CD8-positive, alpha-beta memory T cell (primary cell): Measurements from ENCODE around the gene ZNF598. TPM values are rescaled to one million over a fixed set of nuclear protein-coding genes. Genes with fewer than 3 reads are reported as not detected.
"Not testable (repeated sequence)": the region's sequence is repeated elsewhere in the genome, so short reads cannot be mapped to it uniquely, and the experiment has no call there.

ENCODE experiments used
- CTCF ChIA-PET: fragments of 350-600 bp; sonication (Branson Sonifier 250); formaldehyde crosslinking; loops from one replicate; lab custom pipeline; 2021; ENCODE audit warnings: antibody characterized with exemption; lab: Charles Lee
- POLR2A ChIA-PET: fragments of 350-600 bp; sonication (Branson Sonifier 250); formaldehyde crosslinking; loops from one replicate; lab custom pipeline; 2021; ENCODE audit warnings: antibody characterized with exemption; lab: Charles Lee
- DNase-seq, 5 donors: peaks; one replicate each; pipeline versions ENCODE4 v3.0.0 to v3.0.0-alpha.2; 2020 to 2022; ENCODE audit warnings: mixed read lengths in 1 of 5
- H3K27ac ChIP-seq: one replicate; pipeline ENCODE4 v1.7.0; 2013; ENCODE audit warnings: low read depth, mild to moderate bottlenecking, low read length, moderate library complexity
- H3K27me3 ChIP-seq: 2 replicates; pipeline ENCODE4 v1.7.0; 2013; ENCODE audit warnings: low read length, mild to moderate bottlenecking; ENCODE audit not compliant: insufficient read depth, poor library complexity, severe bottlenecking
- H3K36me3 ChIP-seq: 2 replicates; pipeline ENCODE4 v1.7.0; 2013; ENCODE audit warnings: mild to moderate bottlenecking, low read length, moderate library complexity; ENCODE audit not compliant: insufficient read depth
- H3K4me1 ChIP-seq: 2 replicates; pipeline ENCODE4 v1.7.0; 2013; ENCODE audit warnings: mild to moderate bottlenecking, low read length, moderate library complexity; ENCODE audit not compliant: insufficient read depth
- H3K4me3 ChIP-seq: 2 replicates; pipeline ENCODE4 v1.7.0; 2013; ENCODE audit warnings: mild to moderate bottlenecking, low read length
- H3K9me3 ChIP-seq: 2 replicates; pipeline ENCODE4 v1.7.0; 2013; ENCODE audit warnings: mild to moderate bottlenecking, low read length
- H3K27ac Mint-ChIP-seq, 8 donors: one replicate each; pipeline ENCODE4 v1.8.0; 2020 to 2021; ENCODE audit warnings: mixed read lengths in 8 of 8, mild to moderate bottlenecking in 6 of 8, inconsistent platforms in 3 of 8, moderate library complexity in 3 of 8
- H3K27me3 Mint-ChIP-seq, 2 donors: one replicate each; pipeline ENCODE4 v1.8.0; 2020 to 2021; ENCODE audit warnings: mixed read lengths in 2 of 2, mild to moderate bottlenecking in 1 of 2, moderate library complexity in 1 of 2
- H3K36me3 Mint-ChIP-seq, 3 donors: one replicate each; pipeline ENCODE4 v1.8.0; 2020 to 2021; ENCODE audit warnings: mixed read lengths in 3 of 3, inconsistent platforms in 1 of 3, mild to moderate bottlenecking in 1 of 3
- H3K4me1 Mint-ChIP-seq, 3 donors: one replicate each; pipeline ENCODE4 v1.8.0; 2020 to 2021; ENCODE audit warnings: mixed read lengths in 3 of 3, inconsistent platforms in 1 of 3, mild to moderate bottlenecking in 1 of 3
- H3K4me3 Mint-ChIP-seq, 7 donors: one replicate each; pipeline ENCODE4 v1.8.0; 2020 to 2021; ENCODE audit warnings: mixed read lengths in 7 of 7, mild to moderate bottlenecking in 6 of 7, moderate library complexity in 4 of 7, inconsistent platforms in 2 of 7
- H3K9me3 Mint-ChIP-seq, 5 donors: one replicate each; pipeline ENCODE4 v1.8.0; 2020 to 2022; ENCODE audit warnings: mixed read lengths in 5 of 5, mild to moderate bottlenecking in 3 of 5, moderate library complexity in 2 of 5, inconsistent platforms in 1 of 5
- polyA plus RNA-seq: library from polyadenylated mRNA; unstranded; fragments of 300-500 nt; fragmentation: Illumina TruSeq; gene quantifications from one replicate; pipeline ENCODE4 v1.2.3, GENCODE V29; 2021
- total RNA-seq, 2 experiments: library from RNA; stranded (reverse); gene quantifications; one replicate each; pipeline ENCODE4 v1.2.3, GENCODE V29; 2021

Gene ZNF598
- total and polyA plus RNA-seq, 3 experiments from 2014 or later = 11.3 to 96.6 (median 91.8) TPM

- H3K4me3 ChIP-seq, H3K27ac Mint-ChIP-seq, H3K4me1 ChIP-seq, H3K4me3 Mint-ChIP-seq, CTCF ChIA-PET, H3K4me1 Mint-ChIP-seq, H3K9me3 Mint-ChIP-seq, H3K27me3 ChIP-seq, H3K27me3 Mint-ChIP-seq, H3K9me3 ChIP-seq, H3K36me3 Mint-ChIP-seq, H3K36me3 ChIP-seq, DNase-seq: not testable (repeated sequence)
- POLR2A ChIA-PET = interaction anchor here (0.6 kb wide), 1 partner anchor 385 kb away, joined by 5 read pairs; no protein-coding TSS in a partner anchor
- peak overlapping the region; percentile 51 for H3K27ac ChIP-seq
Measured at GRCh38 chr16:2033909-2034695, 24.5 kb upstream of the ZNF598 start.

GRCh38 chr16:2033057-2033908, 23.7 kb upstream of the ZNF598 start:
- Histone ChIP-seq H3K9me3 (no peaks in the 10 kb centered on the region), H3K27ac (peak overlapping the region; percentile 51), H3K4me3 (no peak overlapping the region), H3K4me1 (no peaks in the 10 kb centered on the region), H3K36me3 (no peaks in the 10 kb centered on the region), H3K27me3 (no peaks in the 10 kb centered on the region)
- DNase-seq = peak in 1 of 5 donors; percentile 26
- H3K27me3 Mint-ChIP-seq = no peaks in the 10 kb centered on the region
- CTCF ChIA-PET = interaction anchor here (1.3 kb wide), 1 partner anchor 11 kb away, joined by 4 read pairs; no protein-coding TSS in a partner anchor
- H3K4me1 Mint-ChIP-seq = no peaks in the 10 kb centered on the region
- H3K9me3 Mint-ChIP-seq = no peaks in the 10 kb centered on the region
- POLR2A ChIA-PET = interaction anchor here (0.6 to 1.0 kb wide), 2 partner anchors 122 to 384 kb away, joined by 5 read pairs; partner anchors contain the start of gene TRAF7
- no peaks in the 10 kb centered on the region for H3K36me3 Mint-ChIP-seq
- no peak overlapping the region for H3K4me3 Mint-ChIP-seq
- peak overlapping the region in 1 of 8 donors; percentile 56 for H3K27ac Mint-ChIP-seq

GRCh38 chr16:2032285-2033056, 22.9 kb upstream of the ZNF598 start:
- Mint-ChIP-seq H3K4me1 (peaks cover 3 to 4% (median 4%) of the 10 kb centered on the region in 3 donors), H3K27me3 (no peaks in the 10 kb centered on the region), H3K4me3 (no peak overlapping the region), H3K9me3 (no peaks in the 10 kb centered on the region), H3K36me3 (no peaks in the 10 kb centered on the region), H3K27ac (peak overlapping the region in 3 of 8 donors; percentile 61 to 72 (median 63))
- no peaks in the 10 kb centered on the region for H3K27me3 ChIP-seq
- POLR2A ChIA-PET = interaction anchor here (1.0 kb wide), 1 partner anchor 123 kb away, joined by 5 read pairs; the partner anchor contains the start of gene TRAF7
- CTCF ChIA-PET = interaction anchor here (0.9 to 1.3 kb wide), 3 partner anchors 10 to 108 kb away, joined by 3 to 5 read pairs (median 4); no protein-coding TSS in a partner anchor
- H3K27ac ChIP-seq = no peak overlapping the region
- no peaks in the 10 kb centered on the region for H3K36me3 ChIP-seq
- no peak for DNase-seq
- no peak overlapping the region for H3K4me3 ChIP-seq
- no peaks in the 10 kb centered on the region for H3K4me1 ChIP-seq
- H3K9me3 ChIP-seq = no peaks in the 10 kb centered on the region

GRCh38 chr16:2031081-2031577, 21.5 kb upstream of the ZNF598 start:
- Mint-ChIP-seq H3K4me1 (peaks cover 5 to 6% (median 6%) of the 10 kb centered on the region in 3 donors), H3K4me3 (no peak overlapping the region), H3K27me3 (no peaks in the 10 kb centered on the region), H3K9me3 (no peaks in the 10 kb centered on the region), H3K27ac (no peak overlapping the region), H3K36me3 (no peaks in the 10 kb centered on the region)
- ChIA-PET CTCF (interaction anchor here (1.3 kb wide), 1 partner anchor 109 kb away, joined by 5 read pairs; no protein-coding TSS in a partner anchor), POLR2A (no interaction called here)
- H3K9me3 ChIP-seq = no peaks in the 10 kb centered on the region
- no peaks in the 10 kb centered on the region for H3K36me3 ChIP-seq
- no peak for DNase-seq
- H3K4me1 ChIP-seq = peaks cover 4% of the 10 kb centered on the region
- H3K27ac ChIP-seq = no peak overlapping the region
- no peak overlapping the region for H3K4me3 ChIP-seq
- no peaks in the 10 kb centered on the region for H3K27me3 ChIP-seq

GRCh38 chr16:2030036-2030435, 20.4 kb upstream of the ZNF598 start:
- Histone ChIP-seq H3K4me1 (peaks cover 8% of the 10 kb centered on the region), H3K4me3 (no peak overlapping the region), H3K27me3 (no peaks in the 10 kb centered on the region), H3K27ac (no peak overlapping the region), H3K36me3 (no peaks in the 10 kb centered on the region), H3K9me3 (no peaks in the 10 kb centered on the region)
- H3K4me1 Mint-ChIP-seq = peaks cover 5 to 12% (median 6%) of the 10 kb centered on the region in 3 donors
- H3K27ac Mint-ChIP-seq = no peak overlapping the region
- ChIA-PET CTCF (interaction anchor here (1.4 kb wide), 1 partner anchor 14 kb away, joined by 3 read pairs; no protein-coding TSS in a partner anchor), POLR2A (no interaction called here)
- no peaks in the 10 kb centered on the region for H3K36me3 Mint-ChIP-seq
- no peak for DNase-seq
- H3K9me3 Mint-ChIP-seq = no peaks in the 10 kb centered on the region
- H3K4me3 Mint-ChIP-seq = peak overlapping the region in 1 of 7 donors; percentile 58
- no peaks in the 10 kb centered on the region for H3K27me3 Mint-ChIP-seq

GRCh38 chr16:2029350-2029749, 19.7 kb upstream of the ZNF598 start:
- Histone ChIP-seq H3K27ac (no peak overlapping the region), H3K36me3 (no peaks in the 10 kb centered on the region), H3K9me3 (no peaks in the 10 kb centered on the region), H3K27me3 (no peaks in the 10 kb centered on the region), H3K4me1 (peaks cover 8% of the 10 kb centered on the region), H3K4me3 (no peak overlapping the region)
- H3K4me1 Mint-ChIP-seq = peaks cover 5 to 12% (median 7%) of the 10 kb centered on the region in 3 donors
- DNase-seq = no peak
- ChIA-PET POLR2A (no interaction called here), CTCF (interaction anchor here (1.4 kb wide), 1 partner anchor 13 kb away, joined by 3 read pairs; no protein-coding TSS in a partner anchor)
- H3K27ac Mint-ChIP-seq = no peak overlapping the region
- no peak overlapping the region for H3K4me3 Mint-ChIP-seq
- H3K9me3 Mint-ChIP-seq = no peaks in the 10 kb centered on the region
- no peaks in the 10 kb centered on the region for H3K27me3 Mint-ChIP-seq
- no peaks in the 10 kb centered on the region for H3K36me3 Mint-ChIP-seq

- H3K9me3 Mint-ChIP-seq = no peaks in the 10 kb centered on the region
- H3K27ac ChIP-seq = no peak overlapping the region
- peaks cover 5 to 15% (median 11%) of the 10 kb centered on the region in 3 donors for H3K4me1 Mint-ChIP-seq
- H3K27ac Mint-ChIP-seq = no peak overlapping the region
- H3K4me1 ChIP-seq = peaks cover 13% of the 10 kb centered on the region
- no peaks in the 10 kb centered on the region for H3K9me3 ChIP-seq
- ChIA-PET POLR2A (no interaction called here), CTCF (interaction anchor here (1.3 to 1.8 kb wide), 2 partner anchors 112 to 124 kb away, joined by 4 to 9 read pairs; no protein-coding TSS in a partner anchor)
- no peaks in the 10 kb centered on the region for H3K36me3 ChIP-seq
- H3K27me3 Mint-ChIP-seq = no peaks in the 10 kb centered on the region
- no peak for DNase-seq
- H3K4me3 ChIP-seq = no peak overlapping the region
- peak overlapping the region in 1 of 7 donors; percentile 32 for H3K4me3 Mint-ChIP-seq
- no peaks in the 10 kb centered on the region for H3K36me3 Mint-ChIP-seq
- H3K27me3 ChIP-seq = no peaks in the 10 kb centered on the region
Measured at GRCh38 chr16:2028620-2029220, 19.1 kb upstream of the ZNF598 start.
